Measurements from ENCODE around the gene RTN4. TPM values are rescaled to one million over a fixed set of nuclear protein-coding genes. Genes with fewer than 3 reads are reported as not detected.

Gene RTN4
- total and polyA plus RNA-seq, 2 experiments from 2014 or later: 218 to 221 TPM

- peaks cover 2% of the 10 kb centered on the region for H3K27me3 Mint-ChIP-seq (ENCODE audit: insufficient read depth, low read depth, poor library complexity)
- no peak overlapping the region for H3K27ac ChIP-seq (ENCODE audit: low read depth)
- H3K4me3 Mint-ChIP-seq: no peak overlapping the region
- no peaks in the 10 kb centered on the region for H4K20me1 ChIP-seq (replicated peaks; ENCODE audit: insufficient read depth)
- no peak overlapping the region for H3K27ac Mint-ChIP-seq
- no peak overlapping the region for H3K4me3 ChIP-seq
- no peaks in the 10 kb centered on the region for H3F3A ChIP-seq (replicated peaks; ENCODE audit: low read depth)
- no peaks in the 10 kb centered on the region for H3K79me2 ChIP-seq (replicated peaks; ENCODE audit: insufficient read depth)
- H3K36me3 ChIP-seq (ENCODE audit: insufficient read depth): no peaks in the 10 kb centered on the region
- no peaks in the 10 kb centered on the region for H3K27me3 ChIP-seq (ENCODE audit: insufficient read depth)
- no peaks in the 10 kb centered on the region for H3K36me3 Mint-ChIP-seq (ENCODE audit: low read depth)
- H3K9me3 Mint-ChIP-seq: 0 out of 3 replicates have a peak, but pooled peaks cover 3% of the 10 kb centered on the region
- DNase-seq (ENCODE audit: low spot score) (no peak), ATAC-seq (no peak)
- H2AFZ ChIP-seq: no peak overlapping the region
- H3K9me2 ChIP-seq (ENCODE audit: insufficient read depth): no peaks in the 10 kb centered on the region
- no peak for TF ChIP-seq ZNF114 (CRISPR knock-in tag; IDR thresholded peaks at IDR 0.05)
- no peak for TF ChIP-seq NANOG (IDR thresholded peaks at IDR 0.05; ENCODE audit: borderline replicate concordance)
- TF ChIP-seq, protein P1, sequence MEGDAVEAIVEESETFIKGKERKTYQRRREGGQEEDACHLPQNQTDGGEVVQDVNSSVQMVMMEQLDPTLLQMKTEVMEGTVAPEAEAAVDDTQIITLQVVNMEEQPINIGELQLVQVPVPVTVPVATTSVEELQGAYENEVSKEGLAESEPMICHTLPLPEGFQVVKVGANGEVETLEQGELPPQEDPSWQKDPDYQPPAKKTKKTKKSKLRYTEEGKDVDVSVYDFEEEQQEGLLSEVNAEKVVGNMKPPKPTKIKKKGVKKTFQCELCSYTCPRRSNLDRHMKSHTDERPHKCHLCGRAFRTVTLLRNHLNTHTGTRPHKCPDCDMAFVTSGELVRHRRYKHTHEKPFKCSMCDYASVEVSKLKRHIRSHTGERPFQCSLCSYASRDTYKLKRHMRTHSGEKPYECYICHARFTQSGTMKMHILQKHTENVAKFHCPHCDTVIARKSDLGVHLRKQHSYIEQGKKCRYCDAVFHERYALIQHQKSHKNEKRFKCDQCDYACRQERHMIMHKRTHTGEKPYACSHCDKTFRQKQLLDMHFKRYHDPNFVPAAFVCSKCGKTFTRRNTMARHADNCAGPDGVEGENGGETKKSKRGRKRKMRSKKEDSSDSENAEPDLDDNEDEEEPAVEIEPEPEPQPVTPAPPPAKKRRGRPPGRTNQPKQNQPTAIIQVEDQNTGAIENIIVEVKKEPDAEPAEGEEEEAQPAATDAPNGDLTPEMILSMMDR (conservative IDR thresholded peaks at IDR 0.05; ENCODE audit: low read depth in 2 of 2): no peak
- no peak for TF ChIP-seq EZH2phosphoT487 (IDR thresholded peaks at IDR 0.05; ENCODE audit: unreplicated experiment)
- TF ChIP-seq STAT1 (IDR thresholded peaks at IDR 0.05; ENCODE audit: unreplicated experiment): no peak
- no peak for TF ChIP-seq ETS1 (IDR thresholded peaks at IDR 0.05)
- TF ChIP-seq EZH2 (IDR thresholded peaks at IDR 0.05; ENCODE audit: low read depth, unreplicated experiment): no peak
- TF ChIP-seq, protein P2, sequence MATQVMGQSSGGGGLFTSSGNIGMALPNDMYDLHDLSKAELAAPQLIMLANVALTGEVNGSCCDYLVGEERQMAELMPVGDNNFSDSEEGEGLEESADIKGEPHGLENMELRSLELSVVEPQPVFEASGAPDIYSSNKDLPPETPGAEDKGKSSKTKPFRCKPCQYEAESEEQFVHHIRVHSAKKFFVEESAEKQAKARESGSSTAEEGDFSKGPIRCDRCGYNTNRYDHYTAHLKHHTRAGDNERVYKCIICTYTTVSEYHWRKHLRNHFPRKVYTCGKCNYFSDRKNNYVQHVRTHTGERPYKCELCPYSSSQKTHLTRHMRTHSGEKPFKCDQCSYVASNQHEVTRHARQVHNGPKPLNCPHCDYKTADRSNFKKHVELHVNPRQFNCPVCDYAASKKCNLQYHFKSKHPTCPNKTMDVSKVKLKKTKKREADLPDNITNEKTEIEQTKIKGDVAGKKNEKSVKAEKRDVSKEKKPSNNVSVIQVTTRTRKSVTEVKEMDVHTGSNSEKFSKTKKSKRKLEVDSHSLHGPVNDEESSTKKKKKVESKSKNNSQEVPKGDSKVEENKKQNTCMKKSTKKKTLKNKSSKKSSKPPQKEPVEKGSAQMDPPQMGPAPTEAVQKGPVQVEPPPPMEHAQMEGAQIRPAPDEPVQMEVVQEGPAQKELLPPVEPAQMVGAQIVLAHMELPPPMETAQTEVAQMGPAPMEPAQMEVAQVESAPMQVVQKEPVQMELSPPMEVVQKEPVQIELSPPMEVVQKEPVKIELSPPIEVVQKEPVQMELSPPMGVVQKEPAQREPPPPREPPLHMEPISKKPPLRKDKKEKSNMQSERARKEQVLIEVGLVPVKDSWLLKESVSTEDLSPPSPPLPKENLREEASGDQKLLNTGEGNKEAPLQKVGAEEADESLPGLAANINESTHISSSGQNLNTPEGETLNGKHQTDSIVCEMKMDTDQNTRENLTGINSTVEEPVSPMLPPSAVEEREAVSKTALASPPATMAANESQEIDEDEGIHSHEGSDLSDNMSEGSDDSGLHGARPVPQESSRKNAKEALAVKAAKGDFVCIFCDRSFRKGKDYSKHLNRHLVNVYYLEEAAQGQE (IDR thresholded peaks at IDR 0.05; ENCODE audit: unreplicated experiment): no peak
- TF ChIP-seq CREB1 (CRISPR knock-in tag; IDR thresholded peaks at IDR 0.05; ENCODE audit: low read depth): no peak
- TF ChIP-seq JUNB (IDR thresholded peaks at IDR 0.05; ENCODE audit: unreplicated experiment): no peak
- no peak for TF ChIP-seq ZNF331 (CRISPR knock-in tag; IDR thresholded peaks at IDR 0.05; ENCODE audit: low read depth)
- no peak for TF ChIP-seq POLR2AphosphoS5 (IDR thresholded peaks at IDR 0.05; ENCODE audit: low read depth)
- no peak for TF ChIP-seq ZNF462 (CRISPR knock-in tag; IDR thresholded peaks at IDR 0.05)
- H3K4me2 ChIP-seq: no peak overlapping the region
- no peaks in the 10 kb centered on the region; the same call in 2 of the 3 replicates for H3K4me1 Mint-ChIP-seq
- H3K4me1 ChIP-seq (ENCODE audit: insufficient read depth): no peaks in the 10 kb centered on the region
Measured at GRCh38 chr2:54925022-54925421, 125.2 kb downstream of the RTN4 start.

All from GM23338 (cell line).